ENCODE measurements around the gene SNAP47. TPM values are rescaled to one million over a fixed set of nuclear protein-coding genes. Genes with fewer than 3 reads are reported as not detected.

Gene SNAP47
- total and polyA plus RNA-seq, 9 of the 15 experiments (the other 6 are each of a cell fraction or from before 2014, with no cell fraction given): 2.5 to 41.3 (median 32.6) TPM

DNA sequence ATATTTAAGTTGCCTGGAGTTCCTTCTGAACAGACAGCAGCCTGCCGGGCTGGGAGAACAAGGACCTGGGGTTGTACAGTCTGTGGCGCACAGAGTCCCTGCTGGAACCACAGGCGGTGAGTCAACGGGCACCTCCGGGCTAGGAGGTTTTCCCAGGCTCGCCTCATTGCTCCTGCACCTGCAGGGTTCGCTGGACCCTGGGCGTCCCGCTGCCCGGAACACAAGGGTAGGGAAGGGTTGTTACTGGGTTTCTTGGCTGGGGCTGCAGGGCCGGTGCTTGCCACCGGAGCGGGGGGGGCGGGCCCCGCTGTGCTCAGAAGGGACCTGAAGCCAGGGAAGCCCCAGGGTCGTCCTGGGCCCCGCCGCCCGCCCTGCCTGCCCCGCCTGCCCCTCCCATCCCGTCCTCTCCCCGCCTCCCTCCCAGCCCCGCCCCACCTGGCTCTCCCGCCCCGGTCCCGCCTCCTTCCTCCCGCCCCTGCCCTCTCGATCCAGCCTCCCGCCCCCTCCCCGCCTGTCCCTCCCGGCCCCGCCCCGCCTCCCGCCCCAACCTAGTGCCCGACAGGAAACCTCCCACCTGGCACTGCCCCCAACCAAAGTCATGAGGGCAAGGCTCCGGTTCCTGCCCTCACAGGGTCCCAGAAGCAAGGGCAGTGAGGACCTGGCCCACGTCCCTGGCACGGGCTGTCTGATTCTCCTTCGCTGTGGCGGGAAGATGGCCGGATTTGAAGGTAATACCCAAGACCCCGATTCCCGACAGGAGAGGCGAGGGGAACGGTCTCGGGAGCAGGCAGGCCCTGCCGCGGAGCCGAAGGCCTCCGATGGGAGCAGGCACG lies 7.0 kb upstream of the SNAP47 start (continued):
- TF ChIP-seq DLX4 (CRISPR knock-in tag; IDR thresholded peaks at IDR 0.05): no peak
- TF ChIP-seq ZSCAN32 (CRISPR knock-in tag; IDR thresholded peaks at IDR 0.05): 0 out of 2 replicates have a peak, but pooled peaks have one; percentile 36
- TF ChIP-seq JUND (IDR thresholded peaks at IDR 0.05; ENCODE audit: borderline replicate concordance, low read depth, low read length): no peak
- no peak for TF ChIP-seq JUND (tag; IDR thresholded peaks at IDR 0.05; ENCODE audit: borderline replicate concordance, low read depth, low read length)
- TF ChIP-seq MLX (CRISPR knock-in tag; conservative IDR thresholded peaks at IDR 0.05): 0 out of 4 replicates have a peak, but pooled peaks of 1 of the 2 experiments have one; percentile 35
- TF ChIP-seq MGA (IDR thresholded peaks at IDR 0.05): peak; percentile 30; the same call in 1 of the 2 replicates
- 0 out of 2 replicates have a peak, but pooled peaks have one; percentile 45 for TF ChIP-seq ELF2 (CRISPR knock-in tag; IDR thresholded peaks at IDR 0.05)
- TF ChIP-seq ZNF444 (CRISPR knock-in tag; IDR thresholded peaks at IDR 0.05): no peak
- TF ChIP-seq STAT5A (IDR thresholded peaks at IDR 0.05; ENCODE audit: borderline replicate concordance, low read length): no peak
- peak; percentile 32; the same call in 1 of the 2 replicates for TF ChIP-seq ZNF740 (CRISPR knock-in tag; IDR thresholded peaks at IDR 0.05)
- TF ChIP-seq ZNF740 (tag; IDR thresholded peaks at IDR 0.05): no peak
- peak; percentile 76 for TF ChIP-seq FIP1L1 (IDR thresholded peaks at IDR 0.05; ENCODE audit: low read depth, low read length, poor library complexity, severe bottlenecking)
- peak; percentile 72; the same call in 1 of the 2 replicates for TF ChIP-seq SNIP1 (IDR thresholded peaks at IDR 0.05; ENCODE audit: low read depth)
